HG02973 (cell line): Measurements from ENCODE around the gene NUMB.

Source experiments
- ATAC-seq: cut with Tn5 transposase; IDR thresholded peaks from one replicate; pipeline ENCODE4 v1.9.1; 2021; ENCODE audit warnings: moderate library complexity; ENCODE audit not compliant: unreplicated experiment

The NUMB gene

DNA sequence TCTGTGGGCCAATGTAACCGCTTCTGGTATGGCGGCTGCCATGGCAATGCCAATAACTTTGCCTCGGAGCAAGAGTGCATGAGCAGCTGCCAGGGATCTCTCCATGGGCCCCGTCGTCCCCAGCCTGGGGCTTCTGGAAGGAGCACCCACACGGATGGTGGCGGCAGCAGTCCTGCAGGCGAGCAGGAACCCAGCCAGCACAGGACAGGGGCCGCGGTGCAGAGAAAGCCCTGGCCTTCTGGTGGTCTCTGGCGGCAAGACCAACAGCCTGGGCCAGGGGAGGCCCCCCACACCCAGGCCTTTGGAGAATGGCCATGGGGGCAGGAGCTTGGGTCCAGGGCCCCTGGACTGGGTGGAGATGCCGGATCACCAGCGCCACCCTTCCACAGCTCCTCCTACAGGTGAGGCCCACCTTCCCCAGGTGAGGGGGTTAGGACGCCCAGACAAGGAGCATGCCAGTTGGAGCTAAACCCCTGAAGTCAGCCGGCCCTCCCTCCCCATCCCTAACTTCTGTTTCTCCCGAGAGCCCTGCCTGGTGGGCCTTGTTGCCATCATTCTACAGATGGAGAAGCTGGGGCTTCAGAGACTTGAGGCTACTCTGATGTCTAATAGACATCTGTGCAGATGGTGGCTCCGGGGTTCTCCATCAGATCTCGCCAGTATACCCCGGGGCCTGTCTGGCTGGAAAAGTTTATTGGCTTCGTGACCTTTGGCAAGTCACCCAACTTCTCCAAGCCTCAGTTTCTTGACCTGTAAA lies 195.7 kb downstream of the NUMB start:
- no peak for ATAC-seq

DNA sequence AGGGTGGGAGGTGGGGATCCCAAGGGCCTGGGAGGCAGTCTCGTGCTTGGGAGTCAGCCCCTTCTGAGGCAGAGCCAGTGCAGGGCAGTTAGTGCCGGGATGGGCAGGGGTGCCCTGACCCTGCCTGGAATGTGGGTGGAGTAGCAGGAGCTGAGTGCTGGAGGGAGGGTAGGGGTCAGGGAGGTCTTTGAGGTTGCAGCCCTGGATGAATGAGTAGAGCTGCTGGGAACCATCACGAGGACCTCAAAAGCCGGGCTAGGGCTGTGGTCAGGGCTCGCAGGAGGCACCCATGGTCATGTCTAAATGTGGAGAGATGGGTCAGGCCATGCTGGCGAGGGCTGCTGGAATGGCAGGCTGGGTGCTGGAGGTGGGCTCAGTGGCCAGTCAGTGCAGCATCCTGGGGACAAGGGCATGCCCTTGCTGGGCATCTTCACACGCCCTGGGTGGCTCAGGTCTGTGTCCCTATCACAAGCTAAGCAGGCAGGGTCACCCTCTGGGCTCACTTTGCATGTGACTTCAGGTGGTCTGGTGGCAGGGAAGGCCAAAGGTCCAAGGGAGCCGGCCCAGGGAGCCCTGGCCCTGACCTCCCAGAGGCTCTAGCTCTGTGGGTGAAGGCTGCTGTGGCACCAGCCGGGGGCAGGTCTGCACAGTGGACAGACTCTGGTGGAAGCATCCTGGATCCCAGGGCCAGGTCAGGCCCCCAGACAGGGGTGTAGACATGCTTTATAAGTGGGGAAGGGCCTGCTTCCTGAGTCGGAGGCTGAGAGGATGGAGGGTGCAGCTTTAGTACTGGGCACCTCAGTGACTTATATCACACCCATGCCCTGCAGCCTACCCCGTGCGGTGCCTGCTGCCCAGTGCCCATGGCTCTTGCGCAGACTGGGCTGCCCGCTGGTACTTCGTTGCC lies 196.6 kb downstream of the NUMB start:
- ATAC-seq = no peak

DNA sequence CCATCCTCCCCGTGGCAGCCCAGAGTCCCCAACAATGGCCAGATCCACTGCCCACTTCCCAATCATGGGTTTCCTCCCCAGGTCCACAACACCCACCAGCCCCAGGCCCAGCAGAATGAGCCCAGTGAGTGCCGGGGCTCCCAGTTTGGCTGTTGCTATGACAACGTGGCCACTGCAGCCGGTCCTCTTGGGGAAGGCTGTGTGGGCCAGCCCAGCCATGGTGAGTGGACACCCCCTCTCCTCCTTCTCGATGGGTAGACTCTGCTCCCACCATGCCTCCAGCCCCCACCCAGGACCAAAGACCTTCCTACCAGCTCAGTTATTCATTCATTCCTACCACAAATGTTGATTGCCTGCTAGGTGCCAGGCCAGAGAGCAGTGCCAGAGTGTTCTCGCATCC lies 197.3 kb downstream of the NUMB start:
- ATAC-seq = no peak

GRCh38 chr14:73260574-73260973 lies 197.8 kb downstream of the NUMB start:
- no peak for ATAC-seq

GRCh38 chr14:73259837-73260236 lies 198.5 kb downstream of the NUMB start:
- ATAC-seq = no peak

DNA sequence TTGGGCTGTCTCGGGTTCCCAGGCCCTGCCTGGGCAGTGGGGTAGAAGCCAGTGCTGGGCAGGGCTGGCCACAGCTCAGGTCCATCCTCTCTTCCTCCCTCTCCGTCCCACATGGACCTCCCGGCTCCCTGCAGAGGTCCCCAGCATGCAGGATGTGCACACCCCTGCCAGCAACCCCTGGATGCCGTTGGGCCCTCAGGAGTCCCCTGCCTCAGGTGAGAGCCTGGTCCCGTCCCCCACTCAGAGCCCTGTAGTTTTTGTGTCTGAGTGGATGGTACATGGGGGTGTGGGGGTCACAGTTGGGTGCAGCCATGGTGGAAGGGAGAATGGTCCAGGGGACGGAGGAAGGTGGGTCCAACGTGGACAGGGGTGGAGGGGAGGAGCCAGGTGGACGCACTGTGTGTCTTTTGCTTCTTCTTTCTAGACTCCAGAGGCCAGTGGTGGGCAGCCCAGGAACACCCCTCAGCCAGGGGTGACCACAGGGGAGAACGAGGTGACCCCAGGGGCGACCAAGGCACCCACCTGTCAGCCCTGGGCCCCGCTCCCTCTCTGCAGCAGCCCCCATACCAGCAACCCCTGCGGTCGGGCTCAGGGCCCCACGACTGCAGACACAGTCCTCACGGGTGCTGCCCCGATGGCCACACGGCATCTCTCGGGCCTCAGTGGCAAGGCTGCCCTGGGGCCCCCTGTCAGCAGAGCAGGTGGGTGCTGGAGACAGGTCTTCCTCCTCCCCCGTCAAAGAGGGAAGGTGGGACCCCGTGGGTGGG lies 199.3 kb downstream of the NUMB start:
- no peak for ATAC-seq

- ATAC-seq = no peak
Observed at GRCh38 chr14:73258076-73258475, 200.3 kb downstream of the NUMB start.

- ATAC-seq = no peak
Observed at GRCh38 chr14:73255693-73256225, 202.6 kb downstream of the NUMB start.

DNA sequence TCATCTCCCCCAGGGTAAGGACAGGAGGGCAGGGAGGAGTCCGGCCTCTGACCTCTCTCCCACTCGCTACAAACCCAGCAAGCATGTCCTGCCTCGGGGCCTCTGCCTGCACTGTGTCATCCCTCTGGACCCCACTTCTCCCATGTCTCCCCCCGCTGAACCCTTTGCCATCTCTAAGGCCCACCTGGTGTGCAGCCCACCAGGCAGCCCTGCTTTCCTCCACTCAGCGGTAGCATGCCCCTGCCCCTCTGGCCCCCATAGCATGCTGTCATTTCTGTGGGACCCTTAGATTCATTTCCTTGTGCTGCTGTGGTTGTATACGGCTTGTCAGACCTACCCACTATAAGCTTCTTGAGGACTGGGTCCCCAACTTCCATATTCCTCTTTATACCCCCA lies 203.3 kb downstream of the NUMB start:
- ATAC-seq = no peak

GRCh38 chr14:73254247-73255004 lies 203.9 kb downstream of the NUMB start:
- no peak for ATAC-seq

GRCh38 chr14:73253721-73254120 lies 204.6 kb downstream of the NUMB start:
- ATAC-seq = no peak

DNA sequence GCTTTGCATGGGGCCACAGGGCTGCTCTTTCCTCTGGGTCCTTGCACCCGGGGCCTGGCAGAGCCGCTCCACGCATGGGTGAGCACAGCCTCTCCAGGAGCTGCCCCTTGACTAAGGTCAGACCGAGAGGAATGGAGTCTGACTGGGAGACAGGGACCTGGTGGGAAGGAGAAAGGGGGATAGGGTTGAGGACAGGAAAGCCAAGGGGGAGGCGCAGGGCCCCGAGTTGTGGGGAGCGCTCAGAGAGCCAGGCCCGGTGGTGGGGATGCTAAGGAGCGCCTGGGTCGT lies 205.1 kb downstream of the NUMB start:
- no peak for ATAC-seq

DNA sequence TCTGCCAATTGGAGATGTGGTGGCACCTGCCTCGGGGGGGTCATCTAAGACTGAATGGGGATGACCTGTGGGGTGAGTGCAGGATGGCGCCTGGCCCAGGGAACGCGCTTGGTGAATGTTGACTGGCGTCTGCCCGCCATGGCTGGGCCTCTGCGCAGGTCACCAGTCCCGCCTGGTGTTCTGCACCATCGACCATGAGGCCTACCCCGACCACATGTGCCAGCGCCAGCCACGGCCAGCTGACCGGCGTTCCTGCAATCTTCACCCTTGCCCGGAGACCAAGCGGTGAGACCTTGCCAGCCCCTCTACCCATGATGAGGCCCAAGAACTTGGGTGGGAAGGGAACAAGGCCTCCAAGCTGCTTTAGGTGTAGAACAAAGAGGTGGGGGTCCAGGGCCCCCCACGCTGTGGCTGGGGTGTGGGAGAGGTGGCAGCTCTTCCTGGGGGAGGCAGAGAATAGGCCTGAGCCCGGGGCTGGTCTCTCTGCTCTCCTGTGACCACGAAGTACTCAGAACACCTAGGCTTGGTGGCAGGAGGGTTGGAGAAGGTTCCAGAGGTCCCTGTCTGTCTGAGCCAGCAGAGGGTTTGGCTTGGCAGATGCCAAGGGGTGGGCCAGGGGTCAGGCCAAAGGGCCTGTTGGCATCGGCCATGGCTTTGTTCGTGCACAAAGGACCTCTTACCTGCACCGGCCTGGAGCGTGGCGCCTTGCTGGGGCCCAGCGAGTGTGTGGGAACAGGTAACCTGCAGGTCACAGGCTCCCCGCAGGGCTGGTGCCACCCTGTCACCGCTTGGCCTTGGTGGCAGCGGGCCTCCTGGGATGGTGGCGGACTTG lies 205.6 kb downstream of the NUMB start:
- ATAC-seq = no peak

GRCh38 chr14:73251516-73252215 lies 206.7 kb downstream of the NUMB start:
- ATAC-seq = no peak

DNA sequence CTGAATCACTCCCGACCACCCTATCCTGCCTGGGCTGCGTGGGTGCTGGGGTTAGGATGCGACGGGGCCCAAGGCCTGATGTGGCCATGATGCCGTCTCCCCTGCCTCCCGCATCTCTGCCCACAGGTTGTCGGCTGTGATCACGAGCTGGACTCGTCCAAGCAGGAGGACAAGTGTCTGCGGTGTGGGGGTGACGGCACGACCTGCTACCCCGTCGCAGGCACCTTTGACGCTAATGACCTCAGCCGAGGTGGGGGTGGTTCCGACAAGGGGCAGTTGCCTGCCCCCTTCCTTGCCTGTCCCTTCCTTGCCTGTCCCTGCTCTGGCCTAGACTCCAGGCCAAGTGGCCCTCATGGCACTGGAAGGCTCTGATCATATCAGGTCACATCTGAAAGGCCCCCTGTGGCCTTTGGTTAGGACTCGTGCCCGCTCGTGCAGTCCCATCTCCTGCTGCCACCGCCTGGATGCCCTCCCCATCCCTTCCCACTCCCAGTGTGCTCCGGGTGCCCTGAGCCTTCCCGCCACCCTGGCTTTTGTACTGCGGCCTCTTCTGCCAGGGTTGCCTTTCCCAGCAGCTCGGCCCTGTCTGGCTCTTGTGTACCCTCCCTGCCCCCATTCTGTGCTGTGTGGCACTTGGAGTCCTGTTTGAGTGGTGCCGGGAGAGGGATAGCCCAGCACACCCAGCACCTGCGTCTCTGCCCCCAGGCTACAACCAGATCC lies 207.4 kb downstream of the NUMB start:
- ATAC-seq = no peak

DNA sequence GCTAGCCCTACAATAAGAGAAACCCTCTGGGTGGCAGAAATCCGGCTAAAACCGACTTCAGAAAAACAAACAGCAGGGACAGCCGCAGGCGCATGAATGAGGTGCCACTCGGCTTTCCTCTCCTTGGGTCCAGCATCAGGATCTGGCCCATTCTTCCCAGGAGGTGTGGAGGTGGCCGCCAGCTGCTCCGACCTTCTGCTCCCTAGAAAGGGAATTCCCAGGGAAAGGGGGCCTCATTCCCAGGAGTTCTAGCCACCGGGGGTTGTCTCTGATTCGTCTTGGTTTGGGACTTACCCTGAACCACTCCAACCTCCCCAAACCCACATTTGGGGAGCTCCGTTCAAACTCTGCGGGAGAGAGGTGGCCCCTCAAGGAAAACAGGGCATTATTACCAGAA lies 208.0 kb downstream of the NUMB start:
- ATAC-seq = no peak

- no peak for ATAC-seq
Observed at GRCh38 chr14:73249564-73250316, 208.6 kb downstream of the NUMB start.

DNA sequence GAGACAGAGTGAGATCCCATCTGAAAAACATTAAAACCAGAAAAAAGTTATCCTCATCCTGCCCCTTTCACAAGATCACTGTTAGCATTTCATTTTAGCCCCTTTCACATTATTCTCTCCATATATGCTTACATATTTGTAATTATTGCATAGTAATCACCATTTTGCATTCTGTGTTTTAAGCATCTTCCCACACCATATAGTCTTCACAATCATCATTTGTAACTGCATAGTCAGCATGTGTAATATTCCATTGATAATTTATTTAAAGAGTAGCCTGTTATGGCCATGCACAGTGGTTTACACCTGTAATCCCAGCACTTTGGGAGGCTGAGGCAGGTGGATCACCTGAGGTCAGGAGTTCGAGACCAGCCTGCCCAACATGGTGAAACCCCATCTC lies 209.2 kb downstream of the NUMB start:
- no peak for ATAC-seq
